Right lobe of liver (tissue), 4 donors: ENCODE data around the gene SPAM1.

ENCODE experiments used
- CTCF ChIP-seq, 4 donors: fragments of 200-600 bp in 3 of 4; fragments of 450-650 bp in 1 of 4; IDR thresholded peaks; one replicate each; pipeline versions ENCODE4 v1.5.1 to v1.8.0; 2016 to 2022; ENCODE audit warnings: antibody characterized with exemption in 4 of 4, mild to moderate bottlenecking in 2 of 4
- POLR2A ChIP-seq: fragments of 450-650 bp; IDR thresholded peaks from one replicate; pipeline ENCODE4 v1.6.1; 2017; ENCODE audit warnings: antibody characterized with exemption, mild to moderate bottlenecking
- donor health status: DM: no; HTN: no; CAD: no.
- donor health status: DM: no; HTN: no; CAD: no.
- donor health status: DM: no; HTN: yes; CAD: no.

DNA sequence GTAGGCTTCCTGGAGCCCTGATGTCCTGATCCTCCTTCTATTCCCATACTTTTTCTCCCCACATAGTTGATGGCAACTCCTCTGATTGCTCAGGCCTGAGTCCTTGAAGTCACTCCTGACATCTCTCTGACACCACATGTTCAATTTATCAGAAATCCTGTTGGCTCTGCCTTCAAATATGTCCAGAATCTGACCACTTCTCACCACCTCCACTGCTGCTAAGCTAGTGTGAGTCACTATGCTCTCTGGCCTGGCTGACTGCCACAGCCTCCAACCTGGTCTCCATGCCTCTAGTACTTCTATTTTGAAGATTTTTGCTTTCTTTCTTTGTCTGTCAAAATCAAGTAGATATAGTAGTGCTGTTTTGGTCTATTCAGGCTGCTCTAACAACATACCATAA is 54.8 kb downstream of the SPAM1 start:
- TF ChIP-seq CTCF (IDR thresholded peaks at IDR 0.05) (no peak), POLR2A (no peak)
